Body of pancreas (tissue), 4 donors: ENCODE data around the gene LPAR3.

Source experiments
- POLR2A ChIP-seq, 3 donors: fragments of 450-650 bp; IDR thresholded peaks; one replicate each; pipeline ENCODE4 v1.6.1; 2016; ENCODE audit warnings: antibody characterized with exemption in 3 of 3, mild to moderate bottlenecking in 2 of 3
- TF ChIP-seq, protein P1 (sequence below), 7 experiments: fragments of 450-650 bp in 4 of 7; fragments of 200-600 bp in 3 of 7; sonication (generic) in 3 of 7; IDR thresholded peaks; one replicate each; pipeline ENCODE4 v1.5.1; 2016 to 2019; ENCODE audit warnings: antibody characterized with exemption in 7 of 7

- TF ChIP-seq, protein P1, sequence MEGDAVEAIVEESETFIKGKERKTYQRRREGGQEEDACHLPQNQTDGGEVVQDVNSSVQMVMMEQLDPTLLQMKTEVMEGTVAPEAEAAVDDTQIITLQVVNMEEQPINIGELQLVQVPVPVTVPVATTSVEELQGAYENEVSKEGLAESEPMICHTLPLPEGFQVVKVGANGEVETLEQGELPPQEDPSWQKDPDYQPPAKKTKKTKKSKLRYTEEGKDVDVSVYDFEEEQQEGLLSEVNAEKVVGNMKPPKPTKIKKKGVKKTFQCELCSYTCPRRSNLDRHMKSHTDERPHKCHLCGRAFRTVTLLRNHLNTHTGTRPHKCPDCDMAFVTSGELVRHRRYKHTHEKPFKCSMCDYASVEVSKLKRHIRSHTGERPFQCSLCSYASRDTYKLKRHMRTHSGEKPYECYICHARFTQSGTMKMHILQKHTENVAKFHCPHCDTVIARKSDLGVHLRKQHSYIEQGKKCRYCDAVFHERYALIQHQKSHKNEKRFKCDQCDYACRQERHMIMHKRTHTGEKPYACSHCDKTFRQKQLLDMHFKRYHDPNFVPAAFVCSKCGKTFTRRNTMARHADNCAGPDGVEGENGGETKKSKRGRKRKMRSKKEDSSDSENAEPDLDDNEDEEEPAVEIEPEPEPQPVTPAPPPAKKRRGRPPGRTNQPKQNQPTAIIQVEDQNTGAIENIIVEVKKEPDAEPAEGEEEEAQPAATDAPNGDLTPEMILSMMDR (IDR thresholded peaks at IDR 0.05), result no peak
- no peak for TF ChIP-seq POLR2A (IDR thresholded peaks at IDR 0.05)
Observed at GRCh38 chr1:84795966-84796600, 96.9 kb downstream of the LPAR3 start.
